ENCODE data around the gene UNC119B.
"Not testable (repeated sequence)": the region's sequence is repeated elsewhere in the genome, so short reads cannot be mapped to it uniquely, and the experiment has no call there.

UNC119B gene

GRCh38 chr12:120720234-120720986 lies 10.2 kb downstream of the UNC119B start:
- DNase-seq, result no peak

DNA sequence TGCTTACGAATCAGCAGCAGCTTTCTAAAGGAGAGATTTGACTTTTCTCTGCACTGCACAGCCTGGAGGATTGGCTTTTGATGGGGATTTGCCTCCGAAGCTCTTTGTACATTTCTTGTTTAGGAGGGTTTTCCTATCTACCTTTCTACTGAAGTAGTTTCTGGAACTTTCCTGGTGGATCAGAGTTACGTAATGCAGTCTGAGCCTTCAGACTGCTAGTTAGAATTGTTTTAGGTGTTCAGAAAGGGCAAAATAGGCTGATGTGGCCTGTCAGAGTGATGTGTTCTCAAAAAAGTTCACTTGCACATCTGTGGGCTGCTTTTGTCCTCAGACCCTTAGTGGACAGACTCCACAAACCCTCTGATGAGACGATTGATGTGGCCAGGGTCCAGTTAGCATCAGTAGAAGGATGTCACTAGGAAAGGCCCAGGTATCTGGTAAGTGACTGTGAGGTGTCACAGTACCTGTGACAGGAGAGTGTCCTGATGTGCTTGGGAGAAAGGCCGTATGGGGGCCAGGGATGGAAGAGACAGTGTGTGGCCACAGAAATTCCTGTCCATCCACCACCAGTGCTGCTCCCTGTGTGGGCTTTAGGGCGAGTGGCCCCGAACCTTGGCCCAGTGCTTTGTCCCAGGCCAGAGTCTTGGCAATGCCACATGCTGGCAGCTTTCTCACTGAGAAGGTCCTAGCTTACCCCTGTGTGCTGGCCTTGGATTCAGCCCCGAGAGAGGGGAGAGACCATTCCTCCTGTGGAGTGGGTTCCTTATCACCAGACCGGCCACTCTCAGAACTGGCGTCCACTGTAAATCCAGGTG lies 10.9 kb downstream of the UNC119B start:
- DNase-seq, result no peak

- no peak for DNase-seq
These were observed 11.6 kb downstream of the UNC119B start for GRCh38 chr12:120721866-120722265.

- DNase-seq, result no peak
These were observed 12.5 kb downstream of the UNC119B start for GRCh38 chr12:120722784-120723183.

GRCh38 chr12:120724720-120725119 lies 14.5 kb downstream of the UNC119B start:
- no peak for DNase-seq

DNA sequence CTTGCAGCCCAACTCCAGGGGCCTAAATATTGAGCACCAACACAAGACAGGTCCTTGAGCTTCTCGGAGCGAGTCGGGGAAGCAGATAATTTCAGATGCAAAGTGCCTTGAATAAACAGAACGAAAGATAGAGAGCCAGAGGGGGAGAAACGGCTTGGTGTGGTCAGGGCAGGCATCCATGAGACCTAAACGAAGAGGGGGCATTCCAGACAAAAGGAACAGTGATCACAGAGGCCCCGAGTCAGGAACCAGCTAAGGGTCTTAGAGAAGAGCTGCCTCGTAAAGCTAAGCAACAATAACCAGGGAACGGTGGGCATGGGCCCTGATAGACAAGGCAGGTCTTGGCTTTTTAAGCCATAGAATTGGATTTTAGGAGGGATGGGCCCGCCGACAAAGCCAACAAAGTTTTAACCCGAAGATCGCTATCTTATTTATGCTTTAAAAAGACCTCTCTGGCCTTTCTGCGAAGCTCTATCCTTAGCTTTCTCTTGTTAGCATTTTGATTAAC lies 14.9 kb downstream of the UNC119B start:
- no peak for DNase-seq

DNA sequence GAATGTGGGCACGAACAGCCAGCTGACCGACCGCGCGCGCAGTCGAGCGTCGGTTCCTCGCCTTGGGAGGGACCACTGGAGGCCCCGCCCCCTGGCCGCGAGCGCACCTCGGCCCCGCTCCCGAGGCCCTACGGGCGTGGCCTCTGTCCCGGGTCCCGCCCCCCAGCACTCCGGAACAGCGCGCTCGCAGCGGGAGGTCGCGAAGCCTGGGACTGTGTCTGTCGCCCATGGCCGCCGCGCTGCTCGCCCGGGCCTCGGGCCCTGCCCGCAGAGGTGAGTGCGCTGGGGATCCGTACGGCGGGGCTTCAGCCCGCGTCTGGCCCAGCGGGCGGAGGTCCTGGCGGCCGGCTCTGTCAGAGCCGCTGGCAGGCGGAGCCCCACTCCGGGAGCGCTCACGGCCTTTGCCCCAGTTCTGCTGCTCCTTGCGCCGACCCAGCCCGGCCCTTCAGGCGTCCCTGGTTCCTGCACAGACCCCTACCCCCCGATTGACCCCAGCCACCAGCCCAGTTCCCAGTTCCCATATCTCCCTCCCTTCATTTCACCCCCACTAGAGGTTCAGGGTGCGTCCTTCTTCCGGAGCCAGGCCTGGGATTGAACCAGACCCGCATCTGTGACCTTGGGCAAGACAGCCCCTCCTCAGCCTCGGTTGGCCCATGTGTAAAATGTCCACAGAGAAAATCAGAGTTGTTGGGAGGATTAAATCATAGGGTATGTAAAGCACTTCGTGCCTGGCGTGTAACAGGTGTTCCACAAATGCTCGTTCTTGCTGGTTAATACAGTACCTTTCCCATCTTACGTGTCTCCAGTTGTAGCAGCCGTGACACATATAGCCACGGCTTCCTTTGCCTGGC lies 15.6 kb downstream of the UNC119B start, which contains the start of gene ACADS:
ACADS (plus strand) TSS at position 168 of the 851 bp plus-strand sequence; CDS start at position 228, 60 bp downstream.
- DNase-seq, result peak; percentile 90

GRCh38 chr12:120726510-120726793 lies 16.2 kb downstream of the UNC119B start:
- no peak for DNase-seq

DNA sequence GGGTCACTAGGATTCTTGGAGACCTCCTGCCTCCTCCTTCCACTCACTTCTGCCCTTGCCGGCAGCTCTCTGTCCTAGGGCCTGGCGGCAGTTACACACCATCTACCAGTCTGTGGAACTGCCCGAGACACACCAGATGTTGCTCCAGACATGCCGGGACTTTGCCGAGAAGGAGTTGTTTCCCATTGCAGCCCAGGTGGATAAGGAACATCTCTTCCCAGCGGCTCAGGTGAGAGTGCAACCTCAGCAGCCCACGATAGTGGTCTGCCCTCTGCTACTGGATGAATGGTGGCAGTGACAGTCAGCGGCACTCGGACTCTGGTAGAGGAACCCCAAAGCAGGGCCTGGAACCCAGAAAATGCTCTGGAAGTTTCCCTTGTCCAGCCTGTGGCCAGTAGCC lies 16.7 kb downstream of the UNC119B start:
- no peak for DNase-seq

DNA sequence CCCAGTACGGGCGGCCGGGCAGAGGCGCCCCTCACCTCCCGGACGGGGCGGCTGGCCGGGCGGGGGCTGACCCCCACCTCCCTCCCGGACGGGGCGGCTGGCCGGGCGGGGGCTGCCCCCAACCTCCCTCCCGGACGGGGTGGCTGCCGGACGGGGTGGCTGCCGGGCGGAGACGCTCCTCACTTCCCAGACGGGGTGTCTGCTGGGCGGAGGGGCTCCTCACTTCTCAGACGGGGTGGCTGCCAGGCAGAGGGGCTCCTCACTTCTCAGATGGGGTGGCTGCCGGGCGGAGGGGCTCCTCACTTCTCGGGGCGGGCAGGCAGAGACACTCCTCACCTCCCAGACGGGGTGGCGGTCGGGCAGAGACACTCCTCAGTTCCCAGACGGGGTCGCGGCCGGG lies 21.9 kb downstream of the UNC119B start:
- DNase-seq, result not testable (repeated sequence)

DNA sequence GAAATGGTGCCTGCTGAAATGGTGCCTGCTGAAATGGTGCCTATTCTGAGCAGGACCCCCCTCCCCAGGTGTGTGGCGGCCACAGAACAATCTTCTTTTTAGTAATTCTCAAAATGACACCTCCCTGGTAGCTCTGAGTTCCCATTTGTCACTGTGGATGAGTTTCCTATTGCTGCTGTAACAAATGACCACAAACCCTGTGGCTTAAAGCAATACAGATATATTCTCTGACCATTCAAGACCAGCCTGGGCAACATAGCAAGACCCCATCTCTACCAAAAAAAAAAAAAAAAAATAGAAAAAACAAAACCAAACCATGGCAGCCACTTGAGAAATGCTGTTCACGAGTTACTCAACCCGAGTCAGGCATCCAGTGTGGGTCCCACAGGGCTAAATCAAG lies 23.3 kb downstream of the UNC119B start:
- DNase-seq, result no peak

DNA sequence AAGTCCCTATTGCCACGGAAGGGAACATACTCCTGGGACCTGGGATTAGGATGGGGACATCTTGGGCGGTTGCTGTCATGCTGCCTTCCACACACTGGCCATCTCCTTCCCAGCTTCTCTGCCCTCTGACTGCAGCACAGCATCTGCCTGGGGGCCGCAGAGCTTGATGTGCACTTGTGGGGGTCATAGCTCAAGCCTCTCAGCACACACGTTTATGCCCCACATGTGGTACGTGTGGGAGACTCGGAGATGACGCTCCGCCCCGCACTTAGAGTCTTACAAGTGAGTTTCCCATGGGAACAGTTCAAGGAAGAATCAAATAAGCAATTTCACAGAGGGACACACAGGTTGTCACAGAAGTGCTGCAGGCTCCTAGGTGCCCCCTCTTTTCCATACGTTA lies 24.0 kb downstream of the UNC119B start:
- DNase-seq, result no peak

DNA sequence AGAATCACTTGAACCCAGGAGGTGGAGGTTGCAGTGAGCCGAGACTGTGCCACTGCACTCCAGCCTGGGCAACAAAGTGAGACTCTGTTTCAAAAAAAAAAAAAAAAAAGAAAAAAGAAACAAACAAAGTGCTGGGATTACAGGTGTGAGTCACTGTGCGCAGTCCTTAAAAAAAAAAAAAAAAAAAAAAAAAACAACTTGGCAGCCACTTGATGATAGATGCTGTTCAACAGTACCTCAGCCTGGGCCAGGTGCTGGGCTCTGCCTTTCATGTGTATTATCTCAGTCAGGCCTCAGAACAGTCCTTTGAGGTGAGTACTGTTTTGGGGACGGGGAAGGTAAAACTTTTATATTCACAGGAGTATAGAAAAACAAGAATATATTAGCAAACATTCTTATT lies 24.9 kb downstream of the UNC119B start:
- no peak for DNase-seq

DNA sequence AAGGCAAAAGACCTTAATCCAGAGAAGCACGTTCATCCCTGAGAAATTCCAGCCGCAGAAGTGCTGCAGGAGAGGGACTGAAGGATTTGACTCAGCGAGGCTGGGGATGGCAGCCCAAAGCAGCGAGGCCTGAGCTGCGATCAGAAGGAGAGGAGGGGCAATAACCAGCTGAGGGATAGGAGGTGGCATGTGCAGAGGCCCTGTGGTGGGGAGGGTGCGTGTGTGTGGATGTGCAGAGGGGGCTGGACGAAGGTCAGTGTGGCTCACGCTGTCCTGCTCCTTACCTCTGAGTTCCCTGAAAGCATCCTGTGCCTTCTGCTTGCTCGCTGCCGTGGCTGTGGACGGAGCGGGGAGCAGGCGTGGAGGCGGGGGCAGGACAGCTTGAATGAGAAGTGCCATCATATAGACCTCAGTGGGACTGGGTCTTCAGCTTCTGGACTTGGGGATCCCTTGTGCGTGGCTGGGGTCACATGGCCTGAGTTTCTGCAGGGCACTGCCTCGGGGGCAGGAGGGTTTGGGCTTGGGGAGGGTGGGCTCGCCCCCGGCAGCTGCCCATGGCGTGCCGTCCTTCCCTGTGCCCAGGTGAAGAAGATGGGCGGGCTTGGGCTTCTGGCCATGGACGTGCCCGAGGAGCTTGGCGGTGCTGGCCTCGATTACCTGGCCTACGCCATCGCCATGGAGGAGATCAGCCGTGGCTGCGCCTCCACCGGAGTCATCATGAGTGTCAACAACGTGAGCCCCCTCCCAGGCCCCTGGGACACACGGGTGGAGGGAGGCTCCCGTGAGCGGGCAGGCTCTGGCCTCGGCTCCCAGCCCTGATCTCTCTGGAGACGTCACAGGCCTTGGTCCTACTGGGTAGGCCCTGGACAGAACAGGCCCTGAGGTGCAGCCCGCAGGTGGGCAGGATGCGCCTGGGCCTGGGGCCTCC lies 26.4 kb downstream of the UNC119B start:
- DNase-seq, result no peak

DNA sequence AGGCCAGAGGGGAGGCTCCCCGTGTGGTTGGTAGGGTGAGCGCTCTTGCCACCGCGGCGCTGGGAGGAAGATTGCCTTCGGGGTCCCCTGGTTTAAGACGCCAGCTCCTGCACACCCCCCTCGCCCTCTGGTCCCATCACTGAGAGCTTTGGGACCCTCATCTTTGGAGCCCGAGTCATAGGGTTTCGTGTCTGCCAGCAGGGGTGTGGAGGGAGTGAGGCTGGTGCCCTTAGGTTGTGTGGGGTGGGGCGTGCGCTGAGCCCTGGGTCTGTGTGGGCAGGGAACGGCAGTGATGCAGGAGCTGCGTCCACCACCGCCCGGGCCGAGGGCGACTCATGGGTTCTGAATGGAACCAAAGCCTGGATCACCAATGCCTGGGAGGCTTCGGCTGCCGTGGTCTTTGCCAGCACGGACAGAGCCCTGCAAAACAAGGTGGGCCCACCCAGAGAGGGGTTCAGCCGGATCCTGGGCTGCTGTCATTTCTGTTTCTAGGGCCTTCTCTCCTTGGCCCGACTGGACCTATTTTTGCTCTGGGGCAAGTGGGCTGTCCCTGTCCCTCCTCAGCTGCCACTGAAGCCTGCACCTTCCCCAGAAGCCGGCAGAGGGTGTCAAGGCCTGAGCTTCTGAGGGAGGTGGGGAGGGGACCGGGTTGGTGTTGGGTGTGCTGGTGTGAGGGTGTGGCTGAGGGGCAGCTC lies 27.4 kb downstream of the UNC119B start:
- DNase-seq, result no peak

DNA sequence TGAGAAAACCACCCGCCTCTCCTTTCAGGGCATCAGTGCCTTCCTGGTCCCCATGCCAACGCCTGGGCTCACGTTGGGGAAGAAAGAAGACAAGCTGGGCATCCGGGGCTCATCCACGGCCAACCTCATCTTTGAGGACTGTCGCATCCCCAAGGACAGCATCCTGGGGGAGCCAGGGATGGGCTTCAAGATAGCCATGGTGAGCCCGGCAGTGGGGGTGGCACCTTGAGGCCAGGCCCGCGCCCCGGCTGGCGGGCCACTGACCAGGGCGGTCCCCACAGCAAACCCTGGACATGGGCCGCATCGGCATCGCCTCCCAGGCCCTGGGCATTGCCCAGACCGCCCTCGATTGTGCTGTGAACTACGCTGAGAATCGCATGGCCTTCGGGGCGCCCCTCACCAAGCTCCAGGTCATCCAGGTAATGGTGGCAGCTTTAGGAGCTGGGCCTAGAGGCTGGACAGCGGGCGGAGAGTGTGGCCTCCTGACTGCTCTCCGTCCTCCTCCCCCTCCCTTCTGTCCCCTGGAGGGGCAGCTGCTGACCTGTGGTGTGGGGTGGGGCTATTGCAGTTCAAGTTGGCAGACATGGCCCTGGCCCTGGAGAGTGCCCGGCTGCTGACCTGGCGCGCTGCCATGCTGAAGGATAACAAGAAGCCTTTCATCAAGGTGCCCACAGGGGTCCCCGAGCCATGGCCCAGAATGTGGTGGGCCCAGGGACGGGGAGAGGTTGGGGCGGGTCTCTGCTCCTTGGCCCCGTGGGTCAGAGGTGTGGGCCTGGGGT lies 28.2 kb downstream of the UNC119B start:
- no peak for DNase-seq

DNA sequence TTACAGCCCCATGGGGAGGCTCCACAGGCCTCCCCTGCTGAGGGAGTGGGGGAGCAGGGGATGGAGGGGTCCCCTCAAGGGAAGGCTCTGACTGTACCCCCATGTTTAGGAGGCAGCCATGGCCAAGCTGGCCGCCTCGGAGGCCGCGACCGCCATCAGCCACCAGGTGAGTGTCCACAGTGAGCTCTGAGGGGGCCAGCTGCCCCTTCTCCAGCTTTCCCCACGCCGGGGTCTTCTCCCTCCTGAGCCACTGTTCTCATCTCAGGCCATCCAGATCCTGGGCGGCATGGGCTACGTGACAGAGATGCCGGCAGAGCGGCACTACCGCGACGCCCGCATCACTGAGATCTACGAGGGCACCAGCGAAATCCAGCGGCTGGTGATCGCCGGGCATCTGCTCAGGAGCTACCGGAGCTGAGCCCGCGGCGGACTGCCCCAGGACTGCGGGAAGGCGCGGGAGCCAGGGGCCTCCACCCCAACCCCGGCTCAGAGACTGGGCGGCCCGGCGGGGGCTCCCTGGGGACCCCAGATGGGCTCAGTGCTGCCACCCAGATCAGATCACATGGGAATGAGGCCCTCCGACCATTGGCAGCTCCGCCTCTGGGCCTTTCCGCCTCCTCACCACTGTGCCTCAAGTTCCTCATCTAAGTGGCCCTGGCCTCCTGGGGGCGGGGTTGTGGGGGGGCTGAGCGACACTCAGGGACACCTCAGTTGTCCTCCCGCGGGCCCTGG lies 28.9 kb downstream of the UNC119B start:
- DNase-seq, result no peak

GRCh38 chr12:120739821-120740613 lies 29.8 kb downstream of the UNC119B start:
- no peak for DNase-seq

DNA sequence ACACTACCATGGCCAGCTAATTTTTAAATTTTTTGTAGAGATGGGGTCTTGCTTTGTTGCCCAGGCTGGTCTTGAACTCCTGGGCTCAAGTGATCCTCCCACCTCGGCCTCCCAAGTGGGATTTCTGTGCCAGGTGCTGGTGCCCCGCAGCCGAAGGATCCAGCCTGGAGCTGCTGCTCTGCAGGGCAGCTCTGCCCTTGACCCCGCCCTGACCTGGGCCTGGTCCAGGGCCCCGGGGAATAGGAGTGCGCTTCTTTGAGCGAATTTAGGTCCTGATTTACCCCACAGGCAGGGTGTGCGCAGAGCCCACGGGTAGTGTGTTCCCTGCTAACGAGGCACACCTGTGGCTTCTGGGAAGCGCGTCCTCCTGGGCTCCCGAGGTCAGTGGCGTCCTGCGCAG lies 30.6 kb downstream of the UNC119B start:
- no peak for DNase-seq
